Activated CD4-positive, alpha-beta T cell treated with anti-CD3 and anti-CD28 coated beads, Interleukin-2, amount 50 U/mL, for 16 hours (primary cell): Measurements from ENCODE around the gene TBC1D21.

Source experiments
- DNase-seq: peaks from one replicate; pipeline ENCODE4 v3.0.0-alpha.2; 2020

TBC1D21 gene

GRCh38 chr15:73862276-73862675, 11.1 kb upstream of the TBC1D21 start:
- no peak for DNase-seq

GRCh38 chr15:73865379-73865778, 8.0 kb upstream of the TBC1D21 start:
- no peak for DNase-seq

DNA sequence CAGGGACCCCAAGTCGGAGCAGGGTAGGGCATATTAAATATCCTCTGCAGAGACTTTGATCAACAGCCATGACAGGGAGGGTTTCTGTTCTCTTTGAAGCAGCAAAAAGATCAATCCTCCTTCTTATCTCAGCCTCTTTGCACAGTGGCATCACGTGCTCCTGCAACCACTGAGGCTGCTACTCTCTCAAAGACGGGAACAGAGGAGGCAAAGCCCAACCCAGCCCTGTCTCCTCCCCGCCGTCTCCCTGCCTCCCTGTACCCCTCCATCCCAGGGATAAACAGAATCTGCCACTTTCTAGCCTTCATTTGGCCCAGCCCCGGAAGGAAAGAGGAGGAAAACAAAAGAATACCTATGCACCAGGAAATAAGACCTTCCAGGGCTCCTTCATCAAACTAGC, 7.5 kb upstream of the TBC1D21 start:
- no peak for DNase-seq

DNA sequence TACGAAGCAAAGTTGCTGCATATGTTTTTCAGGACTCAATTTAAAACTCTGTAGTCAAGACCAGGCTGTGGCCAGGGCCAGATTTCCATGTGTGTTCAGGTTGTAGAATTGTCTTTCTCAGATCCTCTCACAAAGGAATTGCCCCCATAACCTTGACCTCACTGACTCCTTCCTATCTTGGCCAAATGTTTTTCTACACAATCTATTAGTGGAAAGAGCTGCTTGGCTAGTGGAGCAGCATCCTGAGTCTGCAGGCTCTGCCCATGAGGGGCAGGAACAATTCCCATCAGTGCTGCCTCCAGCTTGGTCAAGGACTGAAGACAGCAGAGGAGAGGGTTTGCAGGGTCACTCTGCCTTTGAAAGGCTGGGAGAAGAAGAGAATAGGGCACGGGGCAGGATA, 6.9 kb upstream of the TBC1D21 start:
- no peak for DNase-seq

DNA sequence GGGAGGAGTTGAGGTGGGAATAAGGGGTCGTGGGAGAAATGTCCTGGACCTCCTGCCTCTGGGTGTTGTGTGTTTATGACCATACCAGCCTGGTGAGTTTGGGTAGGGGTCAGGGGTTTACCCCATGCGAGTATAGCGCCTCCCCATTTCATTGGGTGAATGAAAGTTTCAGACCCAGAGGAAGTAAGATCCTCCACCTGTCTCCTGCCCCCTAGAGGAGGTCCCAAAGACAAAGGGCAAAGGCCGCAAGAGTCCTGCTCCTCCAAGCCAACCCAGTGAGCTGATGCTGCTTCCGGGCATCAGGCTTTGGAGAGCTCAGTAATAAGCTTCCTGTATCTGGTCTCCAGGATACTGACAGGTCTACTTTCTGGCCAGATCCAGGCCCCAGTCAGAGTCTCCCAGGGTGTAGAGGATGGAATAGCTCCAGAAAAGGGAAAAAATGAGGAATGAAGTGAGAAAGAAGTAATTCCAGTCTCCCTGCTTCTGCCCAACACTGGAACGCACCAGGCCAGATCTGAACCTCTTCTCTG, 6.4 kb upstream of the TBC1D21 start:
- no peak for DNase-seq

DNA sequence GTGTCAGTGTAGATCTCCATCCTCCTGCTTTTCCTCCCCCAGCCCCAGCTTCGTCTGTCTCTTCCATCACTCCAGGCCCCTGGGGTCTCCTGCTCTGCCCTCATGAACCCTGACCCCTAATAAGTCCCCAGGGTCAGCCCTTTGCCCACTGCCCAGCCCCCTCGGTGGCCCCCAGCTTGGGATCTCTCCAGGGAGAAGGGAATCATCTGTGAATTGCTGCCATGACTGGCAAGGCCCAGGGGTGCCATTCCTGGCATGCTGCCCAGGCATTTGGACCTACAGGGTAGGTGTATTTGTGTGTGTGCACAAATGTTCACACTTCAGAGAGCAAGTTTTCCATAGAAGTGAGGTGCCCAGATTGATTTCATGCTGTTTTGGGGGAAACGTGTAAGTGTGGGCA, 5.9 kb upstream of the TBC1D21 start:
- no peak for DNase-seq

DNA sequence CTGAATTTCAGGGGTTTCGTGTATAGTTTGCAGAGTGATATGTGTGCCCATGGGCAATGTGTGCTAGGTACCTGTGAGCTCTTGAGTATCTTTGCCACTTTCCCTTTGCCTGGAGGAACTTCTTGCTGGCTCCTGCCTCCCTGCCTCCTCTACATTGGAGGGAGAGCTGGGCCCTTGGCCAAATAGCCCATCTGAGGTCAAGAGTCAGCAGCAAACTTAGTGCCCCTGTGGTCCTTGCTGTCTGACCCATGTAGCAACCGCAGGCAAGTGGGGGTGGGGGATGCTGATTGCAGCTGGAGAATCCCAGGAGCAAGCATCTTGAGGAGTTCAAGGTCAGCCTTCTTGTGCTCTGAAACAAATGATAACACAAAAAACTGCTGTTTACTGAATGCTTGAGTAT, 5.4 kb upstream of the TBC1D21 start:
- DNase-seq: no peak

DNA sequence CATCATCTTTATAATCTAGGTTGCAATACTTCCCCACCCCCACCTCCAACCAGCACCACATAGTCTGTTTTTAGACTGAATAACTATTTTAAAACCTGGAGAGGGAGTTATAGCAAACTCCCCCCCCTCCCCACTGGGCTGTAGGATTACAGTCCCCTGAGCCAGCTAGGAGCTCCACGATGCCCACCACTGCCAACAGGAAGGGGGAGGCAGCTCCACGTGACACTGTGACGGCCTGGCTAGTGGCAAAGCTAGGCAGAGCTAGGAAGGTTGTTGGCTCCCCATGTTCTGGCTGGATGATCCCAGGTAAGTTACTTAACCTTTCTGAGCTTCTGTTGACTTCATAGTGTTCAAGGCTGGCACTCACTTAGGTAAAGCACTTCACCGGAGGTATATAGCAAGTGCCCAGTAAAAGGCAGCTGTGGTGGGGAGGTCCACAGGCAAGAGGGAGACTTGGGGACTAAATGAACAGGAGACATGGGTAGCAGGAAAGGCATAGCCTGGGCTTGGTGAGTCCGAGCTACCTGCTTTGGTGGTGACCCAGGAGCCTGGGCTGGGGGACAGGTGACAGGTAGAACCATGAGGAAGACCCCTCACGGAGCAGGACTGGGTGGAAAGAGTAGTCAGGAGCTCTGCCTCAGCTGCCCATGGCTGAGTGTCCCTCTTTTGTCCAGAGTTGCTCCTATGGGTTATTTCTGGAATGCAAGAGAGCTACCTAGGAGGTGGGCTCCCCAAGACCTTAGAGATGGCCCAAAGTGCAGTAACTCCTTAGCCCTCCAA, 4.0 kb upstream of the TBC1D21 start:
- DNase-seq: no peak

GRCh38 chr15:73870700-73871408, 2.5 kb upstream of the TBC1D21 start:
- DNase-seq: no peak

DNA sequence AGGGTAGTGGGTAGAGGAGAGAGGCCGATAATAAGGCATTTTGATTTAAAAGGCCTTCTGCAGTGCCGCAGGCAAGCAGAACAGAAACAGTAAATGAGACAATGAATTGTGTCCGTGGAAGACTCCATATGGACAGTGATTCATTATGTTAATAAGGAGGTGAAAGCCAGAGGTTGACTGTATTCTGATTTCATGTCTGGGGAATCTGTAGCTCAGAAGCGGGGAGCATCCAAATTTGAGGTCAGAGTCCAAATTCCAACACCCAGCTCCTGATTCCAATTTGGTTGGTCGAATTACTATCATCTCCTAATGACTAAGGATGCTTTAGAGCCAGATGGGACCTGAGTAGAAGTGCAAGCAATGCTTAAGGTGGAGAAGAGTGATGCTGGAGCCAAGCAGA, 1.0 kb upstream of the TBC1D21 start:
- DNase-seq: no peak

DNA sequence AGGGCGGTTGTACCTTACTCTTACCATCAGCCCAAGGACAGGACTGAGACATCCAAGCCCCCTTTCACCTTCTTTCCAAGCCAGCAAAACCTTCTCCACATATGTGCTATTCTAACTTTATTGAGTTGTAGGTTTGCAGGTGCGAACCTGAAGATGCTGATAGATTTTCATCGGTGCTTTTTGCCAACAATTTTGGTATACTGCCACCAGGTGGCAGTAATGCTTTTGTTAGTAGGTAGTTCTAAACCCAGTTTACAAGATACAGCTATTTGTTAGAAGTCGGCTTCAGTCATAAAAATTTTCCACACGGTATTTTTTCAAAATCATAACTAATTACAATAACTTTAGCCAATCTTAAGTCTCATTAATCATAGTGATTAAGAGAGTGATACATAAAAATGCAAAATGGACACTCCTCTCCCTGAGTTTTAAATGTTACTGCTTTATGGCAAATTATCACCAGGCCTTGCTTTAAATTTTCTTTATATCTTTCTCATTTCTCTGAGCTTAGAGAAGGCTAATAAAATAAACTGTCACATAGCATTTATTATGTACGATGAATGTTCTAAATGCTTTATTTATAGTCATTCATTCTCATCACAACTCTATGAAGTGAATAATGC, 636 bp downstream of the TBC1D21 start:
- peak; percentile 47 for DNase-seq

DNA sequence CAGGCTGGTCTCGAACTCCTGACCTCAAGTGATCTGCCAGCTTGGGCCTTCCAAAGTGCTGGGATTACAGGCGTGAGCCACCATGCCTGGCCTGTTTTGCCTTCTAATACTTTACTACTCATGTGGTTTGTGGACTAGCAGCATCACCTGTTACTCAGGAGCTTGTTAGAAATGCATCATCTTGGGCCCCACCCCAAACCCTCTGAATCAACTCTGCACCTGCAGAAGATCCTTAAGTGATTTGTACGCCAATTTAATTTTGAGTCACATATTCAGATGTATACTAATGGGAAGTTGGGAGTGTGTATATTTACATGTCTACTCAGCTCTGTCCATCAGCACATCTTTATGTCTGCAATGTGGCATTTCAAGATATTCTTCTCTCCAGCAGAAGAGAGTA, 6.1 kb downstream of the TBC1D21 start:
- DNase-seq: no peak

- DNase-seq: no peak
Observed at GRCh38 chr15:73881579-73882320, 8.4 kb downstream of the TBC1D21 start.

DNA sequence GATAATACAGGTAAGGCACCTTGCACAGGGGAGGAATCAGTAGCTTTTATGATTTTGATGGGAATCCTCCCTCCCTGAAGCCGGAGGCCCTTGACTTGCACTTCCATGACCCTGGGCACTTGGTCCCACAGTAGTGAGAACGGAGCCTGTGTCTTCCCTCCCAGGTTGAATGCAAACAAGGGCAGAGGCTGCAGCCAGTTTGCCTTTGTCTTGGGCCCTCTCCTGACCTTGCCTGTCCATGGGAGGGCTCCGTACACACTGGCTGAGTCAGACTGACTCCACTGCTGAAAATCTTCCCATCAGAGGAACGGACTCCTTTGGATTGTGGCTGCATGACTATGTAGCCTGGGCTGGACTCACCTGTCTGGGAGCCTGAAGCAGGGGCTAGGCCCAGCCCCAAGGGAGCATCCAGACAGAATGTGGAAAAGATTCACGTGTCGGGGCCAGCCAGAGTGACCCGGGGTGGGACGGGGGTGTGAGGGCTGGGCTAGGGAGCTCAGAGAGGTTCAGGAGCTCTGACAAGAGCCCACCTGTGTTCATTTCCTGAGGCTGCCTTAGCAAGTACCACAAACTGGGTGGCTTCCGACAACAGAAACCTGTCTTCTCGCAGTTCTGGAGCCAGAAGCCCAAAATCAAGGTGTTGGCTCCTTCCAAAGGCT, 9.5 kb downstream of the TBC1D21 start:
- DNase-seq: no peak

- no peak for DNase-seq
Observed at GRCh38 chr15:73884159-73884558, 10.8 kb downstream of the TBC1D21 start.

GRCh38 chr15:73885954-73886700, 12.8 kb downstream of the TBC1D21 start:
- no peak for DNase-seq

- no peak for DNase-seq
Observed at GRCh38 chr15:73886717-73887345, 13.5 kb downstream of the TBC1D21 start.

DNA sequence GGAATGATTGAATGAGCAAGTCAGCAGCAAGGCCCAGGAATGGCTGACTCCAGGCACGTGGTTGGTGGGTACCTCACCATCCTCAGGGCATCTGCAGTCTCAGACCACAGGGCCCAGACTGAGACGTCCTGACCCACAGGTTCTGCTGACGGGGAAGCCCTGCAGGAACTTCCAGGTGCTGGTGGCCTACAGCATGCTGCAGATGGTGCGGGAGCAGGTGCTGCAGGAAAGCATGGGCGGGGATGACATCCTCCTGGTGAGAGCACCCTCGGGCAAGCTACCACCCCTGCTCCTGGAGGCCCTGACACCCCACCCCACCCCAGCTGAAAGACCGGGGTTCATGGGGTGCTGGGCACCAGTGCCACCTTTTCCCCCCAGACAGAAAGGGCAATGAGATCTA, 14.1 kb downstream of the TBC1D21 start:
- DNase-seq: no peak

- DNase-seq: no peak
Observed at GRCh38 chr15:73888224-73889041, 15.1 kb downstream of the TBC1D21 start.

- DNase-seq: no peak
Observed at GRCh38 chr15:73889053-73889761, 15.8 kb downstream of the TBC1D21 start.
